ENCODE data around the gene SPRR4. TPM values are rescaled to one million over a fixed set of nuclear protein-coding genes. Genes with fewer than 3 reads are reported as not detected.
"Not testable (repeated sequence)": the region's sequence is repeated elsewhere in the genome, so short reads cannot be mapped to it uniquely, and the experiment has no call there.

Gene SPRR4
- total RNA-seq, 4 donors from 2014 or later: not detected

GRCh38 chr1:152997901-152998300 lies 27.5 kb downstream of the SPRR4 start:
- H3K4me1 ChIP-seq: no peaks in the 10 kb centered on the region
- no peaks in the 10 kb centered on the region for H3K9me3 ChIP-seq
- no peak overlapping the region for H3K27ac ChIP-seq
- TF ChIP-seq CTCF (IDR thresholded peaks at IDR 0.05) (no peak), POLR2A (IDR thresholded peaks at IDR 0.05) (no peak)
- no peaks in the 10 kb centered on the region for H3K27me3 ChIP-seq
- H3K4me3 ChIP-seq: no peak overlapping the region
- no peaks in the 10 kb centered on the region for H3K36me3 ChIP-seq
- no peak for DNase-seq

- no peak for TF ChIP-seq CTCF (IDR thresholded peaks at IDR 0.05)
- TF ChIP-seq POLR2A (IDR thresholded peaks at IDR 0.05): no peak
- Histone ChIP-seq H3K4me1 (no peaks in the 10 kb centered on the region), H3K27ac (no peak overlapping the region), H3K27me3 (no peaks in the 10 kb centered on the region), H3K4me3 (no peak overlapping the region), H3K9me3 (no peaks in the 10 kb centered on the region), H3K36me3 (no peaks in the 10 kb centered on the region)
- no peak for DNase-seq
These were observed 28.0 kb downstream of the SPRR4 start for GRCh38 chr1:152998476-152998875.

- Histone ChIP-seq H3K9me3 (no peaks in the 10 kb centered on the region), H3K27ac (no peak overlapping the region), H3K4me3 (no peak overlapping the region), H3K36me3 (no peaks in the 10 kb centered on the region), H3K4me1 (no peaks in the 10 kb centered on the region), H3K27me3 (no peaks in the 10 kb centered on the region)
- TF ChIP-seq POLR2A (IDR thresholded peaks at IDR 0.05) (no peak), CTCF (IDR thresholded peaks at IDR 0.05) (no peak)
- DNase-seq: no peak
These were observed 29.4 kb downstream of the SPRR4 start for GRCh38 chr1:152999818-153000217.

GRCh38 chr1:153000294-153000693 lies 29.8 kb downstream of the SPRR4 start:
- Histone ChIP-seq H3K27ac (no peak overlapping the region), H3K9me3 (no peaks in the 10 kb centered on the region), H3K36me3 (no peaks in the 10 kb centered on the region), H3K4me1 (no peaks in the 10 kb centered on the region), H3K4me3 (no peak overlapping the region), H3K27me3 (no peaks in the 10 kb centered on the region)
- no peak for TF ChIP-seq CTCF (IDR thresholded peaks at IDR 0.05)
- TF ChIP-seq POLR2A (IDR thresholded peaks at IDR 0.05): no peak
- DNase-seq: no peak

- H3K27me3 ChIP-seq: no peaks in the 10 kb centered on the region
These were observed 30.9 kb downstream of the SPRR4 start, which contains the start of gene SPRR3 for GRCh38 chr1:153001382-153001781. SPRR3 (plus strand) TSS chr1:153001749; CDS start chr1:153003021, 1,272 bp downstream.

GRCh38 chr1:153011235-153011758 lies 40.8 kb downstream of the SPRR4 start:
- not testable (repeated sequence) for H3K4me3 ChIP-seq, H3K27me3 ChIP-seq, H3K36me3 ChIP-seq, H3K9me3 ChIP-seq, DNase-seq, H3K4me1 ChIP-seq, H3K27ac ChIP-seq

More at GRCh38 chr1:153001382-153001781, 30.9 kb downstream of the SPRR4 start, which contains the start of gene SPRR3:
- no peak for DNase-seq
- no peaks in the 10 kb centered on the region for H3K9me3 ChIP-seq
- no peak for TF ChIP-seq POLR2A (IDR thresholded peaks at IDR 0.05)
- no peak for TF ChIP-seq CTCF (IDR thresholded peaks at IDR 0.05)
- H3K27ac ChIP-seq: no peak within 1 kb of the TSS
- H3K4me1 ChIP-seq: no peaks in the 10 kb centered on the region
- H3K4me3 ChIP-seq: no peak within 1 kb of the TSS
- H3K36me3 ChIP-seq: no peaks in the 10 kb centered on the region

GRCh38 chr1:153021829-153022228 lies 51.4 kb downstream of the SPRR4 start:
- H3K27me3 ChIP-seq, H3K4me1 ChIP-seq, DNase-seq, H3K4me3 ChIP-seq, H3K9me3 ChIP-seq, H3K36me3 ChIP-seq, H3K27ac ChIP-seq: not testable (repeated sequence)
